ENCODE measurements around the gene BTBD6.
A peak's percentile ranks its signal among the peaks of the same experiment; 100 is the strongest.

Gene BTBD6

DNA sequence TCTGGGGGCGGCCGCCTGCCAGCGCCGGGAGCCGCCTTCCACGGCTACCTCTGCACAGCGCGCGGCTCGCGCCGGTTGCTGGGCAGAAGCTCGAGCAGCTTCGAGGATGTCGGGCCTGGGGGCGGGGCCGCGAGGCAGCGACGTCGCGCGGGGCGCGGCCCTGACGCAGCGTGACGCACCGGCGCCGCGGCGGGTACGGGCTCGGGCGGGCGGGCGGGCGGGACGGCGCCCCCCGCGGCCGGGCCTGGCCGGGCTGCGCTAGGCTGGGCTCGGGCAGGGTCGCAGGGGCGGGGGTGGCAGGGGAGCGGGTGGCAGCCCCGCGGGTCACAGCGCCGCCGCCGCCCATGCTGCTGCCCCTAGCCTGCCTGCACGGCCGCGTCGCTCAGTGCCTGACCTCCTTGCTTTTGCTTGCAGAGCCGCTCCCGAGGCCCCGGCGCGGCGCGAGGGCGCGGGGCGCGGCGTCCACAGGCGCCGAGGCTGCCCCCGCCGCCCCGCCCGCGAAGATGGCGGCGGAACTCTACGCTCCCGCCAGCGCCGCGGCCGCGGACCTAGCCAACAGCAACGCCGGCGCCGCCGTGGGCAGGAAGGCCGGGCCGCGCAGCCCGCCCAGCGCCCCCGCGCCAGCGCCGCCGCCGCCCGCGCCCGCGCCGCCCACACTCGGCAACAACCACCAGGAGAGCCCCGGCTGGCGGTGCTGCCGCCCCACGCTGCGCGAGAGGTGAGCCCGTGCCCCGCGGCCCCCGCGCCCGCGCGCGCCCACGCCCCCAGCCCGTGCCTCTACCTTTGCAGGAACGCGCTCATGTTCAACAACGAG lies at the start of gene BTBD6:
TSS of gene BTBD6 (plus strand) at position 166 of the 814 bp plus-strand sequence. CDS start at position 345, 179 bp downstream.
- peak; percentile 61 to 84 for DNase-seq (ENCODE audit: low read depth in 2 of 2)

DNA sequence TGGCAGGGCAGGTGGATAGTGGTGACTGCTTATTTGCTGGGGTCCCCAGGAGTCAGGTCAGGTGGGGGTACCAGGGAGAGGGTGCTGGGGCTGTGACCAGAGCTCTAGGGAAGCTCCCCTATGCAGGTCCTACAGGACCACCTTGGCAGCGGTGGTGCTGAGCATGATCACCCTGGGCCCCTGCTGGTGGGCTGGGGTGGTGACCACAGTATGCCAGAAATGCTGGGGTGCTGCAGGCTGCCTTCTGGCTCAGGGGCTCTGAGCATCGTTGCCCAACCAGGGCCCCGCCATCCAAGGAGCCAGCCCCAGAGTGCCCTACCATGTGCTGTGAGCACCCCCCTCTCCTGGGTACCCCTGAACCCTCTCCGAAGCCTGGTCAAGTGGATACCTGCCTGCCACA lies 49.7 kb upstream of the BTBD6 start:
- no peak for DNase-seq (ENCODE audit: low read depth in 2 of 2)

DNA sequence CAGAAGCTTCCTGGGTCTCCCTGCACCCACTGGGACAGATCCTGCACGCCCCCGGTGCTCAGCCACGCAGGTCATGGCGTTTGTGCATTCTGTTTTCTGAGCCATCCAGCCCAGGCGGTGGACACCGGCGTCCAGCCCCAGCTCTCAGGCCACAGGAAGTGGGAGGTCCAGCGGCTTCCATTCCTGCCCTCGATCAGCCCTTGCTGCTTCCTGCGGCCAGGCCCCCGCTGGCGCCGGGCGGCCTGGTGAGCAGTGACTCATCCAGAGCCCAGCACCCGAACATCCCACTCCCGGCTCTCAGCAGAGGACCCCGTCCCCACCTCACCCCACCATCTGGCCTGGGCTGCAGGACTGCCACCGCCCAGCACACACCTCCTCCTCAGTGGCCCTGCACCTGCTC lies 49.2 kb upstream of the BTBD6 start:
- no peak for DNase-seq (ENCODE audit: low read depth in 2 of 2)

DNA sequence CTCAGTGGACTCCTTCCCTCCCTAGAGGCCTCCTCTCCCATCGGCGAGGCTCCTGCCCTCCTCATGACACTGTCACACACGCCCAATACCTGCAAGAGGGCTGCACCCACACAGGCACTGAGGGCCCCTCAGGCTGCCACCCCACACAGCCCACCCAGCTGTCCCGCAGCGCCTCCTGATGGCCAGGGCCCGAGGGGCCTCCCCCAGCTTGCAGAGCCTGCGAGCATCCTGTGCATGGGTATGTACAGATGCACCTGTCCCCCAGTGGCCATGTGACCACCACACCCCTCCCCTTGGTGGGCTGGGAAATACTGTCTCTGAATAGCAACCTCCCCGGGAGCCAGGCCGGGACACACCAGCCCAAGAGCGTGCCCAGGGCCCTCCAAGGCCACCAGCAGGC lies 48.3 kb upstream of the BTBD6 start:
- no peak for DNase-seq (ENCODE audit: low read depth in 2 of 2)

DNA sequence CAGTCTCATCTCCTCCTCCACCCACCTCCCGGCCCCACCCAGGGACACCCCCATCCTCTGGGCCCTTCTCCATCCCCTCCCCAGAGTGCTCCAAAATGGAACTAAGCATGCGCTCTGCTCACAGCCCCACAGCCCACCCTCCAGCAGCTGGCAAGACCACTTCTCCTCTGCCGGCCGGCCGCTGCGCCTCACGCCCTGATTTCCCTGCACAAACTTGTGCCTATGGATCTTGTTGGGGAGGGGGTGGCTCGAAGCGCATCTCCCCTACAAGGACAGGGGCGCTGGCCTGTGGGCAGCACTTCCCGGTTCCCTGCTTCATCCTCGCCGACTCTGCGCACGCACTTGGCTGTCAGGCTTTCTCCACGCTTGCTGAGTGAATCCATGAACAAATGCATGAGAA lies 47.7 kb upstream of the BTBD6 start:
- DNase-seq (ENCODE audit: low read depth in 2 of 2): no peak

DNA sequence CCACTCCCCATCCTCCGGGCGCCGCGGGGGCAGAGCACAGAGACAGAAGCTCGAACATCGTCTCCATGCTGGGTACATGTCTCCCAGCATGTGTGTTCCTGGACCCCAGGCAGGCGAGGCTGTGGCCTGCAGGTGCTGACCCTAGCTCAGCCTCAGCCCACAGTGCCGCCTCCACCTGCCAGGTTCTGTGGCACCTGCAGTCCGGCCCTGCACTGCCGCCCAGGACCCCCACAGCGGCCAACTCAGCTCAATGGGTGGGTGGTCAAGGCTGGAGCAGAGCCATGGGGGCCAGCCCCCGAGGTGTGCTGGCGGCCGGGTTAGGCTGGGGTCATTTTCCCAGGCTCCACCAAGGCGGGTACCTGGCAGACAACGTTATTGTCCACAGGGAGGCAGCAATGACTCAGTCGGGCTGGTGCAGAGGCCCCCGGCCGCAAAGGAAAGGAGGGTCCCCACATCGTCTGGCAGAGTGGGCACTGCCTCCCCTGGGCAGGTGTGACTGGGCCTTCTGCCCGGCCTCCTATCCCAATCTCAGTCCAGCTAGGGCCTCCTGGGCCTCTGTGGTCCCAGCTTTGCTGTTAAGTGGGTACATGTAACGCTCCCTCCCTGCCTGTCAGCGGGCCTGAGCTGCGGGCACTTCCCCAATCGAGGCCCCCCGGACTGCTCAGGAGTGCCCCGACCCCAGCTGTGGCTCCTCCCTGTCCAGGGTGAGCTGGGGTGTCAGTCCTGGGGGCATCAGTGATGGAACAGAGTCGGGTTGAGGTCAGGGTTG lies 47.0 kb upstream of the BTBD6 start:
- no peak for DNase-seq (ENCODE audit: low read depth in 2 of 2)

DNA sequence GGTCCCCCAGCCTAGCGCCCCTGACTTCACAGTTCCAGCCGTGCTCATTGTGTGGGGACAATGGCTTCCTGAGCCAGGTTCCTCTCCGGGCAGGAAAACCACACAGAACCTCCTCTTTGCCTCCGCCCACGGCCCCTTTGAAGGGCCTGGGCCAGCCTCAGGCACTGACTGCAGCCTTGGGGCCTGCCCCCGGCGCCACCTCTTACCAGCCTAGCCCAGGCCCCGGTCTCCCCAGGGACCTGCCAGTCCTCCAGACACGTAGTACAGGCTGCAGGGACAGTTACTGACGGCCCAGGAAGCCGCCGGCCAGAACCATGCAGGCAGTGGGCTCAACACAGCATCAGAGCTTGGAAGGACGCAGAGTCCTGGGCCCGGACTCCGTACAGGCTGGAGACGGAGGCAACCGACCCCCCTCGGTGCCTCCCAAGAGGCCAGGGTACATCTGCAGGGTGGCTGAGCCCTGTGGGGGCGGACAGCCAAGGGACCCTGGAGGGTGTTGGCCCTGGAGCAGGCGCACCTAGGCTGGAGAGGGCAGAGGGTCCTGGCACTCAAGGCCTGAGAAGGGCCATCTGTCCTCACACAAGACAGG lies 46.3 kb upstream of the BTBD6 start:
- no peak for DNase-seq (ENCODE audit: low read depth in 2 of 2)

DNA sequence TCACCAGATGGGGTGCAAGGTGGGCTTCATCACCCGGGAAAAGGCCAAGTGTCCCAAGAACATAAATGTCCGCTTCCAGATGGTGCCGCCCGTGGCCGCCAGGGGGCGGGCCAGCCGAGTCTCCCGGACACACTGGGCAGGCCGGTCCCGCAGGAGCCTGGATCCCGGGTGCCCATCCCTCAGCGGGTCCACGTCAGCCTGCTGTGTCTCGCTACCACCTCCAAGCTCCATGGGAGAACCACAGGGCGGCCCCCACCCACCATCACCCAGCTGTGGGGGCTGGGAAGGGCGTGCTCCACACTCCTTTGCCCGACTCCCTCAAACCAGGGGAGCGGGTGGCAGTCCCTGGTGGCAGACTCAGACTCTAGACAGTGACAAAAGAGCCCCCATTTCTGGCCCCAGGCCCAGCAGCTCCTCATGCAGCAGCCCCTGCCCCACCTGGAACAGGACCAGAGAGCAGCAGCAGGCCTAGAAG lies 45.2 kb upstream of the BTBD6 start:
- peak; percentile 7 to 31 for DNase-seq (ENCODE audit: low read depth in 2 of 2)

DNA sequence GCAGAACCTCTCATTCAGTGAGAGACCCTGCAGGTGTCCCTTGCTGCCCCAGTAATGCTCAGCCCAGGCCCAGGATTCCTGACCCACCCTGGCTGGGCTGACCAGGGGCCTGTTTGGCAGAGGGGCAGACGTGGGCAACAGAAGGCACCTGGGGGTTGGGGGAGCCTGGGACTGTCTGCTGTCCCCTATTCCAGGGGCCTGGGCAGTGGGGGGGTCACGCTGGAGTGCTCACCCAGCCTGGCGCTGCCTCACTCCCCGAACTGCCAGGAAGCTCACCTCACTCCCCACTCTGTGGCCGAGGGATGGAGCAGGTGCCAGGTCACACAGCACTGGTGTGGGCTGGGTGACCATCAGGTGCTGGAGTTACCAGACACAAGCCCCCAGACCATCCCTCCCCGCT lies 44.6 kb upstream of the BTBD6 start:
- DNase-seq (ENCODE audit: low read depth in 2 of 2): no peak

DNA sequence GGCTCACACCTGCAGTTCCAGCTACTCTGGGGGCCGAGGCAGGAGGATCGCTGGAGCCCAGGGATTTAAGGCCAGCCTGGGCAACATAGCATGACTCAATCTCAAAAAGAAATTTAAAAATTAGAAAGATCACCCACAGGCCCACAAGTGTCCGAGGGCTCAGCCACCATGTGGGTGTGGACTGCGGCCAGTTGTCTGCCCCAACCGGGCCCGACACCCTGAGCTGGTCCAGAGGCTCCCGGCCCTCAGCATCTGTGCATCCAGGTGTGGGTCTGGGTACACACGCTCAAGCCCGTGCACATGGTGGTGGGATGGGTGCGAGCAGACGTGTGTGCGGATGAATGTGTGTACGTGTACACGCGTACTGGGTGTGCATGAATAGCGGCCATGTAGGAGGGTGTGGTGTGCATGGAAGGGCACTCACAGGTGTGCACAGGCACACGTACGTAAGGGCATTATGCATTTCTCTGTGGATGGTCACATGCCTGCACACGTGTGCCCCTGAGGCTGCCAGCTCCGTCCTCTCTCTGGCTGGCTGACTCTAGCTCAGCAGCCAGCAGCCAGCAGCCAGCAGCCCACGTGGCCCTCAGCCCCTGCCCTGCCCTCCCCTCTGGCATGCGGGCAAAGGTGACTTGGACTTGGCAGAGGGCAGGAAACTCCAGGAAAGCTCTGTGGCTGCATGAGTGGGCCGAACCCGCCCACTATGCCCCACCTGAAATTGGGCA lies 44.0 kb upstream of the BTBD6 start:
- no peak for DNase-seq (ENCODE audit: low read depth in 2 of 2)

DNA sequence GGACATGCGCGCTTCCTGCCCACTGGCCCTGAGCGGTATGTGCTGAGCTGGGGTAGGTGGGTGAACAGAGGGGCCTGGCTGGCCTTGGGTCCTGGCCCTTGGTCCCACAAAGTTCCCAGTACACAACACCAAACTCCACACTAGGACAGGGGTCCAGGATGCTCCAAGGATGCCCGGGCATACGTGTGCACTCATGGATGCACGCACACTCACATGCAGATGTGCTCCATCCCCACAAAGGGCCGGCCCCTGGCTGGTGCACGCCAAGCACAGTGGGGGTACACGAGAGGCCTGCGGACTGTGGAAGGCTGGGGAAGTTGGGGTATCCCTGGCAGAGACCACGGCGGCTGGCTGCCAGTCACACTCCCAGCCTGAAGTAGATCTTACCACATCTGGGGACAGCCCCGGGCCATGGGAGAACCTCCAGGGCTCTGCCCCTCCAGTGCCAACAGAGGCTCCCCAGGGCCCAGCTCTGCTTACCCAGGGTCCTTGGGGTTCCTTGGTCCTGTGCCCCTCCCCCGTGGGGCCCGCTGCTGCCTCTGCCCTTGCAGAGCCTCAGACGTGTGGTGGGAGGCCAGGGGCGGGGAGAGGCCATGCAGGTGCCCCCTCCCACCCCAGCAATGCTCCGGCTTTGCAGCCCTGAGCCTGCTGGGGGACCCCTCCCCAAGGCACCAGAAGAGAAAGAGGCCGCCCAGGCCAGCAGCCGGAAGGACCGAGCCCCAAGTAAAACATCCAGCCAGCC lies 43.2 kb upstream of the BTBD6 start:
- no peak for DNase-seq (ENCODE audit: low read depth in 2 of 2)

DNA sequence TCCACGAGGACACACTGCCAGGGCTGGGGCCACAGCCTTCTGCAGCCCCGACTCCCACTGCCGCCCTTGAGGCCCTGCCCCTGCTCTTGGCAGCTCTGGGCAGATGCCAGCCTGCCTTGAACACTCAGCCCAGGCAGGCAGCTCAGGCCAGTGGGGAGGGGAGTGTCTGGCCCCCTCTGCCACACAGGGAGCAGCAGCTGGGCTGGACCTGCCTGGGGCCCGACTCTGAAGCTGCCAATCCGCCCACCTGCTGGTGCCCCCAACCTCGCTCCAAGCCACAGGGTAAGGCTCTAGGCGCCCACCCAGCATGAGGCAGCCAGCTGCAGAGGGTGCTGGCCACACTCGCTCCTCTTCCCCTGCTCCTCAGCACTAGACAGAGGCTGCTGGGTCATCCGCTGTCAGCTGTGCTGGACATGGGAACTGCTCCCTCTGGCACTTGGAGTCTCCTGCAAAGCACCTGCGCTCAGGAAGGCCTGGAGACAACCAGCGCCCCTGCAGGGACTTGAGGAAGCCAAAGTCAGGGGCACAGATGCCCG lies 42.6 kb upstream of the BTBD6 start:
- no peak for DNase-seq (ENCODE audit: low read depth in 2 of 2)

DNA sequence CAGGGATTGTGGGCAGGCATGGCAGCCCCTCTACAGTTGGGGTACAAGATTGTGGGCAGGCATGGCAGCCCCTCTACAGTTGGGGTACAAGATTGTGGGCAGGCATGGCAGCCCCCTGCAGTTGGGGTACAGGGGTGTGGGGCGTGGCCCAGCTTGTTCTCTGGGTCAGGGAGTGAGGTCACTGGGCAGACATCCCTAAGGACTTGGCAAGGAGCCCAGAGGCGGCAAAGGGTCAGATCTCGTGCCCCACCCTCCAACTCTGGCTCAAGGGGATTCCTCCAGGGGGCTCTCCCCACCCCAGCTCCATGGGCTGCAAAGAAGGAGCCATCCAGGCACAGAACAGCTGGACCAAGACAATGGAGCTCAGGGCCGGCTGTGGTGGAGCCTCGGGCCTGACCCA lies 41.5 kb upstream of the BTBD6 start:
- no peak for DNase-seq (ENCODE audit: low read depth in 2 of 2)

DNA sequence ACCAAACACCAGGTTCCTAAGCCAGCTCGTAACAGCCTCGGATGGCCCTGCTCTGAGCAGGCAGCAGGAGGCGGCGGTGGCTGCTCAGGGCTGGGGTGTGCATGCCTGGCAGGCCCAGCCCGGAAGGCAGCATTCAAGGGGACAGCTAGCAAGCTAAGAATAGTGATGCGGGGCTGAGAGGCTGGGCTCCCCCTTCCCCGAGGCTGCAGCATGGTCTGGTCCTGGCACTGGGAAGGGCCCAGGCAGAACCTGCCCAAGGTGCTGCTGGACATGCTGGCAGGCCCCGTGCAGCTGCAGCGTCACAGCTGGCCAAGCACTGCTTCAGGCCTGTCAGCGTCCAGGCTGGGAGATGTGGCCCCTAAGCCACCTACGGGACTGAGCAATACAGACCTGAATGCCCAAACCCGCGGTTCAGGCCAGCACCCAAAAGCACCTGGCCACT lies 40.9 kb upstream of the BTBD6 start:
- DNase-seq (ENCODE audit: low read depth in 2 of 2): no peak

DNA sequence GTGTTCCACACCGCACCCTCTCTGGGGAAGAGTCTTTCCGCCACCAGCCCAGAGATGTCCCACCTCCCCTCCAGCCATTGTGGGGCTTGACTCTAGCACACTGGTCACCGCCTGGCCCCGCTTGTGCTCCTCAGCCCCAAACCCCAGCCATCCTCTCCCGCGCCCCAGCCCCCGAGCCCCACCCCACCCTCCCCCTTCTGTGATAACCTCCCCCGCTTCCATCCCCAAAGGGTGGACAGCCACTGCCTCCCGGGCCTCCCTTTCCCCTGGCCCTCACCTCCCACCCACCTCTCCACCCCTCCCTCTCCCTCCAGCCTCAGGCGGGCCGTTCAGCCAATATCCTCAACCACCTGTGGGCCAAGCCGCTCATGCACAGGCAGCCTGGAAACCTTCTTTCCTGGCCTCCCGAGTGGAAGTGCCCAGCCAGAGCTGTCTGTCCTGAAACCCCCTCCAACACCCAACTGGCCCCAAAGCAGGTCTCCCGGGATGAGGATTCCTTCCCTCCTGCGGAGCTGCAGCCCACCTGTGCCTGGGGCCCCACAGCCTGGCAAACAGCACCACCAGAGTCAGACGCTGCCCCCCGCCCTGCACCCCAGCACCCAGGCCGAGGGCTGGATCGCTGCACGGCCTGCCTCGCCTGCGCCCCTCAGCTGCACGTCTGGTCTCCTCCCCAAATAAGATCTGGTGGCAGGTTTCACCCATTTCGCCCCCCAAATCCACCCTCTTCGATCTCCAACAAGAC lies 40.2 kb upstream of the BTBD6 start:
- DNase-seq (ENCODE audit: low read depth in 2 of 2): no peak

DNA sequence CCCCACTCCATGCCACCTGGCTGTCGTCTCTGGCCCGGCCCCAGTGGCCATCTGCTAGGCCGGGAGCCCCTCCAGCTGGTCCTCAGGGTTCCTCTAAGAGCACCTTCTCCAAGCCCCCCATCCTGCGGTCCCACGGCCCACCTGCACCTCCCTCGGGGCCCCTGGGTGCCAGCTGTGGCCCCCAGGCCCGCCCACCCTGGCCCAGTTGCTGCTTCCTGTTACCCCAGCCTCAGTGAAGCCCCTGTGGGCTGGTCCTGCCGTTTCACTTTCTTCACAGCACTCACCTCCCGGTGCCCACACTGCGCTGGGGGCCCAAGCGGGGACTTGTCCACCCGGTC lies 39.6 kb upstream of the BTBD6 start:
- DNase-seq (ENCODE audit: low read depth in 2 of 2): no peak

DNA sequence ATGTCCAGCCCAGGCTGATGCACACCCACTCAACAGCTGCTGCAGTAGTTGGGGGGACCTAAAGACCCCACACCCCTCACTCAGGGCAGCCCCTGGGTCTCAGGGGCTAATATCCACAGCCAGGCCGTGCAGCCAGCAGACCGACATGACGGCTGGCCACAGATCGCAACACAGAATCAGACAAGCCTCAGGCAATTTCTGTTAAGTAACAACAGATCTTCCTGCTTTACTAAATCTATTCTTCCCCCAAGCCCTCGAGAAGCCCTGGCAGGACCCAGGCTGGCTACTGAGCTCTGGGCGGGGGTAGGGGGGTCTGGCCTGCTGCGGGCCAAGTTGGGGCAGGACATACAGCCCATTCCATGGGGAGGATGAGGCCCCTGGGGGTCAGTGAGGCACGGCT lies 39.2 kb upstream of the BTBD6 start:
- DNase-seq (ENCODE audit: low read depth in 2 of 2): no peak

DNA sequence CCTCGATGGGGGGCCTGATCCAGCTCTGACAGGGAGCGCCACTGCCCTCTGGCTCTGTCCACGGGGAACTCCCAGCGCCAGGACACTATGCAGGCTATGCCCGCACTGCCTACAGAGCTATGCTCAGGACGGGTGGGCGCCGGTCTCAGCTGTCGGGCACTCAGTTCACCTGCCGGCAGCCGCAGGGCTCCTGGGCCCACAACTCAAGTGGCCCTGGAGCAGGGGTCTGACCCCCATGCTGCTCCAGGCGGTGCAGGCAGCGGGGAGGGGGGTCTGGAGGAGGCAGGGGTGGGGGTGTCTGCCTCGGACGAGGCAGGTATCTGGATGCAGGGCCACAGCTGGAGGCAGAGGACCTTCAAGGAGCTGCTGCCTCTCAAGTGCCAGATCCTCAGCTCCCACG lies 38.7 kb upstream of the BTBD6 start:
- DNase-seq (ENCODE audit: low read depth in 2 of 2): no peak

DNA sequence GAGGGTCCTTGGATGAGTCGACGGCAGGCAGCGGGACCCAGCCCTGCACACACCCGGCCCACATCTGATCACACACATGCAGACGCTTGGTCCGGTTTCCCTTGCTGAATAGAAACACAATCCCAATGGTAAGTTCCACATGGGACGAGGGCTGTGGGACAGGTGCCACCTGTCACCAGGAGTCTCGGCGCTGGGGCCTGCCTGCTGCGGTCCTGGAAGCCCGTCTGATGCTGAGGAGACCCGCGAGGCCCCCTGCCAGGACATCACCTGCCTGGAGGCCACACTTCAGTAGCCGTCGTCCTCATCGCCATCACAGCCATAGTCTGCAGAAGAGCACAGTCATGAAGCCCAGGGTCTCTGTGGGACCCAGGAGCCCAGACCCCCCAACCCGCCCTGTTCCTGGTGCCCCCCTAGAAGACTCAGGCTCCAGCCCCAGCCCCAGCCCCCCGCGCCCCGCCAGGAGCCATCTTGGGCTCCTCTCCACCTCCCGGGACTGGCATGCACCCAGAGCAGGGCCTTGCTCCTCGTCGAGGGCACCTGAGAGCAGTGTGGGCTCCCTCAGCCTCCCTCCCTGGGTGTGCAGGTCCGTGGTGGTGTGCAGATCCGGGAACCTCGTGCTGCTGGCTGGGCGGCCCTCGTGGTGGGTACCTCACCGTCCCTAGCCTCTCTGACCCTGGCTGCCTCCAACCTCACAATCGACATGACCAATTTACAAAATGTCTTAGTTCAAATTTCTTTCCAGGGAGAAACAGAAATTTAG lies 37.9 kb upstream of the BTBD6 start:
- no peak for DNase-seq (ENCODE audit: low read depth in 2 of 2)
